LNCAP (cell line): ENCODE data around the gene C11orf68.

Experiments used
- CTCF ChIP-seq: fragments of 450-650 bp; IDR thresholded peaks from 2 replicates; pipeline ENCODE4 v1.5.1; 2017; ENCODE audit warnings: mild to moderate bottlenecking

The C11orf68 gene

GRCh38 chr11:65941720-65942310 is 23.0 kb upstream of the C11orf68 start:
- TF ChIP-seq CTCF, result no peak

DNA sequence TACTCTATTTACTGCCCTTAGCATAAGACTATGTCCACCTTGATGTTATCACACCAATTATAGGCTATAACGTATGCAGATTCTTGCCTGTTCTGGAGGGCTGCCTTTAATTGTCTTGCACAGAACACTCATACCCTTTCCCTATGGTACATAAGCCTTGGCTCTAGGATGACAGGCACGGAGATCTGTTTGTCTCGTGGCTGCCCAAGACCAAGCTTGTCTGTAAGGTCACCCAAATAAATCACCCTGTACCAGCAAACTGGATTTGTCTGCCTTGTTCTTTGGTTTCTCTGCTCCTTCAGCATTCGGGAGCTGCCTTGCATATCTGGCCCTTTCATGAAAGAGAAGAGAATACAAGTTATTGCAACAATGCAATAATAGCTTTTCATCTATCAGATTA is 18.9 kb upstream of the C11orf68 start:
- no peak for TF ChIP-seq CTCF

GRCh38 chr11:65934014-65934413 is 15.2 kb upstream of the C11orf68 start:
- no peak for TF ChIP-seq CTCF

DNA sequence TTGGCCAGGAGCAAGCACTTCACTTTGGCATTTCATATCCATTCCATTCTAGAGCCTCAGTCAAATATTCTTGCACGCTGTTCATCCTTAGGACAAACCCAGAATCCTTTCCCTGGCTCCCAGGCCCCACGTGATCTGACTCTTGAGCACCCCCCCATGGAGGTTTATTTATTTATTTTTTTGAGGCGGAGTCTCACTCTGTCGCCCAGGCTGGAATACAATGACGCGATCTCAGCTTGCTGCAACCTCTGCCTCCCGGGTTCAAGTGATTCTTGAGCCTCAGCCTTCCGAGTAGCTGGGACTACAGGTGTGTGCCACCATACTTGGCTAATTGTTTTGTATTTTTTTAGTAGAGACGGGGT is 13.7 kb upstream of the C11orf68 start:
- TF ChIP-seq CTCF, result no peak

DNA sequence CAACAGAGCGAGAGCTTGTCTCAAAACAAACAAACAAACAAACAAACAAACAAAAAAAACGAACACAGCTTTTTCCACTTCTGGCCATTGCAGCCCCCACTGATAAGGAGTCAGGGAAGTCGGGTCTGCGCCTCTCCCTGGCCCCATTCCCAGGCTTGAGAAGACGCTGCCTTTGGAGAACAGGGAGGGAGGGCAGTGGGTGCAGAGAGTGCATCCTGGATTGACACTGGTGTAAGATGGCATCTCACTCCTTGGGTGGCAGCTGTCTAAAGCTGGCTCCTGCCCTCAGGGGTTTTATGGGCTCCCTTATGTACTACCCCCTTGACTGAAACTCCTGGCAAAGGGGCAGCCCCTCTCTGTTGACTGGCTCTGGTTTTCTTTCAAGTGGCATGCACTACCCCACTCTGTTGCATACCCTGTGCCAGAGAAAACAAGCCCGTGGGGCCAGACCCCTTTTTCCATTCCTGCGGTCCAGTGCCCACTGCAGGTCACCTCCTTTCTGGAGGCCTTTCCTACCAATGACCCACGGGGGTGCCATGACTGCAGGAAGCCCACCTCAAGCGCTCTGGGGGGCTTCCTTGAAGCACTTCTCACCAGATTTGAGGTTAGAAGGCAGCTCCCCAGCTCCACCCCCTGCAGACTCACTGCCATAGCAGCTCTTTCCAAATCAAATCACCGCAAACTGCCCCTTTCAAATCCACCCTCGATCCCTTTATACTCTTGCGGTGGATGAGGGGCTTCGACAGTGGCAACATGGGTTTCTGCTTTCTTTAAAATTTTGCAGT is 13.1 kb upstream of the C11orf68 start:
- no peak for TF ChIP-seq CTCF

GRCh38 chr11:65928667-65929066 is 9.8 kb upstream of the C11orf68 start:
- no peak for TF ChIP-seq CTCF

- TF ChIP-seq CTCF, result no peak
Measured at GRCh38 chr11:65927904-65928397, 9.1 kb upstream of the C11orf68 start.
